ENCODE measurements around the gene PSMD11. TPM values are rescaled to one million over a fixed set of nuclear protein-coding genes. Genes with fewer than 3 reads are reported as not detected.

Gene PSMD11
- total and polyA plus RNA-seq, 2 of the 8 experiments (the other 6 are each of a cell fraction or from before 2014, with no cell fraction given), result 68.4 to 171 TPM

DNA sequence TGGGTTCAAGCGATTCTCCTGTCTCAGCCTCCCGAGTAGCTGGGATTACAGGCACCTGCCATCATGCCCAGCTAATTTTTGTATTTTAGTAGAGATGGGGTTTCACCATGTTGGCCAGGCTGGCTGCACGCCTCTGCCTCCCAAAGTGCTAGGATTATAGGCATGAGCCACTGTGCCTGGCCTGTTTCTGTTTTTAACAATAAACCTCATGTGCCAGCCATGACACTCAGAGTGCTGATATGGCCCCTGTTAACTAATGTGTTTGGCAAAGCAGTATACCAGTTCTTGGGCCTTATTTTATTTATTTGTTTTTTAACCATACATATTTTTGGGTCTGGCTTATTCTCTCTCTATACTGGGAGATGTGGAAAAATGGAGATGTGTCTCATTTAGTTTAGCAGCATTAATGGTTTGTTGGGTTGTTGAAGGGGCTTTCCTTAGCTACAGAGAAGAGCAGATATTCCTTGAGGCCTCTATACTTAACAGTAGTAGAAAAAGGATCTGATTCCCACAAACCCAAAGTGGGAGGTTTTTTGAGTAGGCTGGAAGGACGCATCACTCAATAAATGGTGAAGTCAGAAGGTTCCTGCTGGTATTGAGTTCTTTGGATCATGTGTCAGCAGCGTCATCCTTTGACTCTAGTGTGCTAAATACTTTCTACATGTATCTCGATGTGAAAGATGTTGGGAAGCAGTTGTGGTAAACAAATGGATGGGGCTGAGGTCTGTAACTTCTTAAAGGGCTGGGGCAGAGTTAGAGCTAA lies 26.3 kb downstream of the PSMD11 start:
- Histone ChIP-seq H4K8ac (ENCODE audit: extremely low read depth, insufficient read depth, low read length) (no peak overlapping the region), H3K9me3 (ENCODE audit: insufficient read depth in 2 of 2, low read depth in 1 of 2, low read length in 1 of 2) (no peaks in the 10 kb centered on the region), H4K91ac (replicated peaks; ENCODE audit: insufficient read length, low read length) (no peak overlapping the region), H3K9ac (replicated peaks in 1 of 4; ENCODE audit: extremely low read depth in 1 of 4, low read depth in 3 of 4, low read length in 3 of 4) (no peak overlapping the region), H2AFZ (ENCODE audit: low read length) (no peak overlapping the region), H2BK120ac (replicated peaks; ENCODE audit: low read depth, low read length) (no peak overlapping the region), H3K79me1 (ENCODE audit: low read depth, low read length) (no peaks in the 10 kb centered on the region; the same call in 1 of the 2 replicates), H3K56ac (replicated peaks; ENCODE audit: insufficient read length, low read depth, low read length) (no peak overlapping the region), H2BK5ac (ENCODE audit: low read depth, low read length) (no peak overlapping the region), H3K27ac (ENCODE audit: low read depth, low read length) (no peak overlapping the region), H2BK12ac (ENCODE audit: low read depth, low read length) (no peak overlapping the region), H3K18ac (ENCODE audit: extremely low read depth, low read length) (no peak overlapping the region), H3K14ac (ENCODE audit: insufficient read length) (no peak overlapping the region), H2AK5ac (ENCODE audit: low read depth, low read length) (no peak overlapping the region), H3K23ac (ENCODE audit: insufficient read length) (no peak overlapping the region), H3K79me2 (ENCODE audit: control insufficient read depth in 1 of 2, insufficient read depth in 2 of 2, low read length in 2 of 2) (peaks cover 0 to 17% of the 10 kb centered on the region in 2 experiments; a peak in 1 of 4 replicates), H3K4me2 (ENCODE audit: insufficient read depth in 1 of 2, low read depth in 2 of 2, low read length in 2 of 2) (no peak overlapping the region), H3K27me3 (replicated peaks in 1 of 4; ENCODE audit: control insufficient read depth in 3 of 4, extremely low read depth in 1 of 4, insufficient read depth in 3 of 4, low read length in 3 of 4) (no peaks in the 10 kb centered on the region), H2BK20ac (ENCODE audit: low read length) (no peak overlapping the region), H4K20me1 (replicated peaks in 1 of 2; ENCODE audit: control insufficient read depth in 1 of 2, insufficient read depth in 2 of 2, low read length in 2 of 2) (peaks cover 0 to 3% of the 10 kb centered on the region in 2 experiments), H3K4me1 (replicated peaks in 1 of 4; ENCODE audit: control insufficient read depth in 3 of 4, insufficient read depth in 4 of 4, low read length in 3 of 4) (no peaks in the 10 kb centered on the region), H3K36me3 (ENCODE audit: control insufficient read depth in 2 of 4, insufficient read depth in 4 of 4, low read length in 3 of 4) (peaks cover 24 to 78% (median 65%) of the 10 kb centered on the region in 4 experiments), H3K23me2 (ENCODE audit: low read depth, low read length) (no peaks in the 10 kb centered on the region), H3K4me3 (ENCODE audit: extremely low read depth in 1 of 4, insufficient read depth in 2 of 4, low read depth in 3 of 4, low read length in 4 of 4) (no peak overlapping the region), H3K4ac (replicated peaks; ENCODE audit: insufficient read length, low read depth, low read length) (no peak overlapping the region), H2BK15ac (ENCODE audit: low read length) (no peak overlapping the region), H4K5ac (ENCODE audit: insufficient read length, low read depth, low read length) (no peak overlapping the region)
- ChIA-PET POLR2A (ENCODE audit: partially characterized antibody) (interaction anchor here (1.2 to 2.5 kb wide), 5 partner anchors 9 to 23 kb away, joined by 3 to 11 read pairs (median 5); partner anchors contain the start of gene CDK5R1), CTCF (ENCODE audit: partially characterized antibody) (interaction anchor here (1.0 to 4.3 kb wide), 5 partner anchors 9 to 119 kb away, joined by 3 to 33 read pairs (median 4); partner anchors contain the start of gene PSMD11)
- WGBS, 2 experiments (ENCODE audit: extremely low coverage in 1 of 2, insufficient coverage in 1 of 2, insufficient read length in 1 of 2, insufficient replicate concordance in 2 of 2, low coverage in 1 of 2, low lambda C conversion rate in 2 of 2, missing lambda C conversion rate in 1 of 2), result 96% methylated on average over 6 of the region's 6 CpGs; no CpG with 5 or more reads in 1 of the 2 experiments
- DNase-seq (ENCODE audit: low read depth in 1 of 2, low spot score in 2 of 2) (no peak), FAIRE-seq (no peak)
- TF ChIP-seq SP1 (IDR thresholded peaks at IDR 0.05; ENCODE audit: low read depth, low read length) (no peak), NANOG (IDR thresholded peaks at IDR 0.05; ENCODE audit: insufficient read depth, low read depth, low read length, poor library complexity, severe bottlenecking) (no peak), PHF8 (conservative IDR thresholded peaks at IDR 0.05; ENCODE audit: low read depth, low read length) (no peak), CBX8 (IDR thresholded peaks at IDR 0.05; ENCODE audit: borderline replicate concordance, low read depth, low read length) (no peak), TEAD4 (IDR thresholded peaks at IDR 0.05; ENCODE audit: low read depth, low read length) (no peak), SIN3A (conservative IDR thresholded peaks at IDR 0.05 in 1 of 2, IDR thresholded peaks at IDR 0.05 in 1 of 2; ENCODE audit: low read depth in 1 of 2, low read length in 2 of 2) (no peak), POU5F1 (IDR thresholded peaks at IDR 0.05; ENCODE audit: low read depth, low read length) (no peak), SP4 (IDR thresholded peaks at IDR 0.05; ENCODE audit: low read length) (no peak), CHD1 (IDR thresholded peaks at IDR 0.05; ENCODE audit: low read depth, low read length) (no peak), FOSL1 (IDR thresholded peaks at IDR 0.05; ENCODE audit: insufficient read depth, low read depth, low read length) (no peak), POLR2A (IDR thresholded peaks at IDR 0.05; ENCODE audit: control extremely low read depth in 1 of 2, low read depth in 2 of 2, low read length in 2 of 2) (no peak), CTBP2 (IDR thresholded peaks at IDR 0.05; ENCODE audit: borderline replicate concordance, insufficient read depth, insufficient read length, low read length) (no peak), NRF1 (IDR thresholded peaks at IDR 0.05; ENCODE audit: low read depth, low read length) (no peak)
